ENCODE data around the gene GRIN3A.

Gene GRIN3A

DNA sequence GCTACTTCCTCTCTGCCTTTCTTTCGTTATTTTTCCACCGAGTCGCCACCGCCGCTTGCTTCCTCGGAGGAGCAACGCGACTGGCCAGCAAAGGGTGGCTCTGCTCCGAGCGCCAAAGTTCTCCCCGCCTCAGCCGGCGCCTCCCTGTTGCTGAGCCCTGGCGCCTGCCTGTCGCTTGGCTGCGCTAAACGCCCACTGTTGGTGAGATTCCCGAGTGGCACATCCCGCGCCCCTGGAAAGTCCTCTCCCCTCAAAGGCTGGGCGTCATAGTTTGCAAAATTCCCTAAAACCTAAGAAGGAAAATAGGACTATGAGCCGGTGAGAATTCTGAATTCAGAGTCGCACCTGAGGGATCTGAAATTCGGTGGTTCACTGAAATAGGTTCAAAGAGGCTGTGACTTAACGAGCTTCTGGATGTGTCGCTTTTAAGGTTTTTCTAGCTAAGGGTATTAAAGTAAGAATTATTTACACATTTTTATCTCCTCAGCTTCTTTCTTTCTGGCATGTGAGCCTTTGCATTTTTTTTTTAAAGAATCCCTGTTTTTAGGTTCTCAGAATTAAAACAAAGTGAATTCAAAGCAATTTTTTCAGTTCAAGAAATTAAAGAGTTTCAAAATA lies at the start of gene GRIN3A:
TSS of gene GRIN3A (minus strand) at position 82 of the 618 bp plus-strand sequence. CDS start 668 bp downstream, outside the sequence.
- TF ChIP-seq, protein P1, sequence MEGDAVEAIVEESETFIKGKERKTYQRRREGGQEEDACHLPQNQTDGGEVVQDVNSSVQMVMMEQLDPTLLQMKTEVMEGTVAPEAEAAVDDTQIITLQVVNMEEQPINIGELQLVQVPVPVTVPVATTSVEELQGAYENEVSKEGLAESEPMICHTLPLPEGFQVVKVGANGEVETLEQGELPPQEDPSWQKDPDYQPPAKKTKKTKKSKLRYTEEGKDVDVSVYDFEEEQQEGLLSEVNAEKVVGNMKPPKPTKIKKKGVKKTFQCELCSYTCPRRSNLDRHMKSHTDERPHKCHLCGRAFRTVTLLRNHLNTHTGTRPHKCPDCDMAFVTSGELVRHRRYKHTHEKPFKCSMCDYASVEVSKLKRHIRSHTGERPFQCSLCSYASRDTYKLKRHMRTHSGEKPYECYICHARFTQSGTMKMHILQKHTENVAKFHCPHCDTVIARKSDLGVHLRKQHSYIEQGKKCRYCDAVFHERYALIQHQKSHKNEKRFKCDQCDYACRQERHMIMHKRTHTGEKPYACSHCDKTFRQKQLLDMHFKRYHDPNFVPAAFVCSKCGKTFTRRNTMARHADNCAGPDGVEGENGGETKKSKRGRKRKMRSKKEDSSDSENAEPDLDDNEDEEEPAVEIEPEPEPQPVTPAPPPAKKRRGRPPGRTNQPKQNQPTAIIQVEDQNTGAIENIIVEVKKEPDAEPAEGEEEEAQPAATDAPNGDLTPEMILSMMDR (IDR thresholded peaks at IDR 0.05) = peak; percentile 61

- TF ChIP-seq, protein P1 (IDR thresholded peaks at IDR 0.05) = no peak
These were observed 49.4 kb upstream of the GRIN3A start for GRCh38 chr9:101787891-101788290.

- TF ChIP-seq, protein P1 (IDR thresholded peaks at IDR 0.05) = no peak
These were observed 39.9 kb upstream of the GRIN3A start for GRCh38 chr9:101778332-101778731.

- TF ChIP-seq, protein P1 (IDR thresholded peaks at IDR 0.05) = no peak
These were observed 26.0 kb upstream of the GRIN3A start for GRCh38 chr9:101764472-101764871.

- TF ChIP-seq, protein P1 (IDR thresholded peaks at IDR 0.05) = no peak
These were observed 20.0 kb upstream of the GRIN3A start for GRCh38 chr9:101758304-101758930.

DNA sequence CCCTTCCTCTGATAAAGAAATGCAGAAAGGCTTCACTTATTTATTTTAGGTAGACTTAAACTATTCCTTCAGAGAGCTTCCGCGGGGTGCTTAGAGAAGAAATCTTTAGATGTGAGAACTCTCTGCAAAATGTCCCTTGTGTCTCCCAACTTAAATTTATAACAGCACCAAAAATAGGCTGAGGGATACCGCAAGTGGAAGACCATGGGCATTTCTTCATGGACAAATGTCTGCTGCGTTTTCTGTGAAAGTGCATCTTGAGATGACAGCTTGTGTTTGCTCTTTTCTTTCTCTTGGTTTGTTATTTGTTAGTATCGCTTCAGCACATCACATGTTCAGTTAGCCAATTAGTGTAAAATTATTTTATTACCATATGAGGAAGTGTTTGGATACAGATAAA lies 15.3 kb upstream of the GRIN3A start:
- TF ChIP-seq, protein P1 (IDR thresholded peaks at IDR 0.05) = no peak

GRCh38 chr9:101751895-101752294 lies 13.4 kb upstream of the GRIN3A start:
- TF ChIP-seq, protein P1 (IDR thresholded peaks at IDR 0.05) = no peak
